ENCODE data around the gene MIA.

DNA sequence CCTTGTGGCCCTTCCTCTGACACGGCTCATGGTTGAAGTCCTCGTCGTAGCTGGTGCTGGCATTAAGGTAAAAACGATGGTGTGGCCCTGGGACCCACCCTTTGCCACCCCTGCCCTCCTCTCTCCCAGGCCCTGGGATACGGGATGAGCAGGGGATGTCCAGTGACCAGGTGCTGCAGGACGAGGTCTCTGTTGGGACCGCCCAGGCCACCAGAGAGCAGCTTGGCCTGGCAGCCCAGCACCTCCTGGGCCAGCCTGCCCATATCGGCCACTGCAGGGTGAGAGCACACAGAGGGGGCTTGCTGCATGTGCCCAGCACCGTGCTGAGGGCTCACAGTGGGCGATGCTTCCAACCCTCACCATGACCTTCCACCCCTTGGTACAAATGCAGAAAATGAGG is 31.4 kb upstream of the MIA start:
- TF ChIP-seq CSRNP3 (CRISPR knock-in tag; IDR thresholded peaks at IDR 0.05) (no peak), POU6F1 (CRISPR knock-in tag; IDR thresholded peaks at IDR 0.05; ENCODE audit: borderline replicate concordance, low read depth) (no peak), ZFP3 (CRISPR knock-in tag; IDR thresholded peaks at IDR 0.05) (no peak), TCF4 (CRISPR knock-in tag; IDR thresholded peaks at IDR 0.05; ENCODE audit: borderline replicate concordance) (no peak), RARB (CRISPR knock-in tag; IDR thresholded peaks at IDR 0.05) (no peak), ESRRG (CRISPR knock-in tag; IDR thresholded peaks at IDR 0.05) (no peak), ZNF70 (CRISPR knock-in tag; IDR thresholded peaks at IDR 0.05) (no peak), ZNF8 (CRISPR knock-in tag; IDR thresholded peaks at IDR 0.05) (no peak), SNAI2 (CRISPR knock-in tag; IDR thresholded peaks at IDR 0.05) (no peak), ISL1 (CRISPR knock-in tag; IDR thresholded peaks at IDR 0.05) (no peak)
- TF ChIP-seq, protein P1, sequence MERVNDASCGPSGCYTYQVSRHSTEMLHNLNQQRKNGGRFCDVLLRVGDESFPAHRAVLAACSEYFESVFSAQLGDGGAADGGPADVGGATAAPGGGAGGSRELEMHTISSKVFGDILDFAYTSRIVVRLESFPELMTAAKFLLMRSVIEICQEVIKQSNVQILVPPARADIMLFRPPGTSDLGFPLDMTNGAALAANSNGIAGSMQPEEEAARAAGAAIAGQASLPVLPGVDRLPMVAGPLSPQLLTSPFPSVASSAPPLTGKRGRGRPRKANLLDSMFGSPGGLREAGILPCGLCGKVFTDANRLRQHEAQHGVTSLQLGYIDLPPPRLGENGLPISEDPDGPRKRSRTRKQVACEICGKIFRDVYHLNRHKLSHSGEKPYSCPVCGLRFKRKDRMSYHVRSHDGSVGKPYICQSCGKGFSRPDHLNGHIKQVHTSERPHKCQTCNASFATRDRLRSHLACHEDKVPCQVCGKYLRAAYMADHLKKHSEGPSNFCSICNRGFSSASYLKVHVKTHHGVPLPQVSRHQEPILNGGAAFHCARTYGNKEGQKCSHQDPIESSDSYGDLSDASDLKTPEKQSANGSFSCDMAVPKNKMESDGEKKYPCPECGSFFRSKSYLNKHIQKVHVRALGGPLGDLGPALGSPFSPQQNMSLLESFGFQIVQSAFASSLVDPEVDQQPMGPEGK (CRISPR knock-in tag; IDR thresholded peaks at IDR 0.05; ENCODE audit: borderline replicate concordance) = no peak

All from SK-N-SH treated with all-trans-retinoic acid at 6 μM for 48 hours (cell line).